GM23338 (cell line): ENCODE results near the gene ADAMTS17.

Experiments used
- CTCF ChIP-seq, 2 experiments: fragments of 200-600 bp in 1 of 2; sonication (generic) in 1 of 2; conservative IDR thresholded peaks; 2 replicates each; pipeline versions ENCODE4 v1.5.1 to v1.6.1; 2016 to 2017; ENCODE audit warnings: antibody characterized with exemption in 2 of 2, low read depth in 2 of 2, mild to moderate bottlenecking in 2 of 2, moderate library complexity in 1 of 2
- EZH2 ChIP-seq: fragments of 200-600 bp; sonication (generic); IDR thresholded peaks from one replicate; pipeline ENCODE4 v1.8.0; 2017; ENCODE audit warnings: antibody characterized with exemption, mild to moderate bottlenecking, low read depth; ENCODE audit not compliant: unreplicated experiment

GRCh38 chr15:100055821-100056220 is 286.0 kb downstream of the ADAMTS17 start:
- TF ChIP-seq EZH2 (no peak), CTCF (conservative IDR thresholded peaks at IDR 0.05; ENCODE audit: low read depth in 2 of 2) (no peak)
